H1 (cell line): ENCODE data around the gene MLPH. TPM values are rescaled to one million over a fixed set of nuclear protein-coding genes. Genes with fewer than 3 reads are reported as not detected.

Experiments
- CTCF ChIA-PET: fragments of 300-600 bp; sonication (Branson Sonifier 250); formaldehyde crosslinking; loops from one replicate; lab custom pipeline; 2021; ENCODE audit not compliant: partially characterized antibody; lab: Charles Lee
- POLR2A ChIA-PET: fragments of 300-600 bp; sonication (Branson Sonifier 250); formaldehyde crosslinking; loops from one replicate; lab custom pipeline; 2021; ENCODE audit warnings: inconsistent platforms; ENCODE audit not compliant: partially characterized antibody; lab: Charles Lee
- DNase-seq, 2 experiments: peaks; one replicate each; pipeline versions ENCODE4 v3.0.0 to v3.0.0-alpha.2; 2010 to 2022; ENCODE audit warnings: low spot score in 2 of 2, low read depth in 1 of 2, mixed read lengths in 1 of 2
- FAIRE-seq: peaks from 2 replicates; lab custom pipeline; 2011; peaks lifted over from hg19 to GRCh38; lab: Jason Lieb, UNC
- H2AFZ ChIP-seq: 2 replicates; pipeline ENCODE4 v1.8.1; 2012; ENCODE audit warnings: low read length, inconsistent platforms
- H2AK5ac ChIP-seq: 2 replicates; pipeline ENCODE4 v1.6.1; 2013; ENCODE audit warnings: low read depth, low read length
- H2BK120ac ChIP-seq: replicated peaks from 2 replicates; pipeline ENCODE3; 2013; ENCODE audit warnings: low read depth, low read length, inconsistent platforms
- H2BK12ac ChIP-seq: 2 replicates; pipeline ENCODE4 v1.6.1; 2013; ENCODE audit warnings: low read depth, low read length
- H2BK15ac ChIP-seq: 2 replicates; pipeline ENCODE4 v1.6.1; 2013; ENCODE audit warnings: low read length
- H2BK20ac ChIP-seq: 2 replicates; pipeline ENCODE4 v1.6.1; 2013; ENCODE audit warnings: low read length
- H2BK5ac ChIP-seq: 2 replicates; pipeline ENCODE4 v1.6.1; 2013; ENCODE audit warnings: low read depth, low read length
- H3K14ac ChIP-seq: 2 replicates; pipeline ENCODE4 v1.6.1; 2013; ENCODE audit warnings: inconsistent platforms; ENCODE audit not compliant: insufficient read length
- H3K18ac ChIP-seq: 2 replicates; pipeline ENCODE4 v1.6.1; 2013; ENCODE audit warnings: low read length; ENCODE audit errors: extremely low read depth
- H3K23ac ChIP-seq: 2 replicates; pipeline ENCODE4 v1.6.1; 2013; ENCODE audit warnings: inconsistent platforms; ENCODE audit not compliant: insufficient read length
- H3K23me2 ChIP-seq: 2 replicates; pipeline ENCODE4 v1.6.1; 2013; ENCODE audit warnings: low read depth, low read length
- H3K27ac ChIP-seq: 2 replicates; pipeline ENCODE4 v1.6.1; 2011; ENCODE audit warnings: low read depth, low read length, inconsistent platforms
- H3K27me3 ChIP-seq, 4 experiments: replicated peaks in 1 of 4; 1 replicate in 1 of 4; 2 replicates in 3 of 4; pipeline versions ENCODE4 v1.6.1 to v1.8.1; 2011 to 2013; ENCODE audit warnings: low read length in 3 of 4, mild to moderate bottlenecking in 3 of 4, inconsistent platforms in 2 of 4, mixed read lengths in 2 of 4, moderate library complexity in 1 of 4; ENCODE audit not compliant: control insufficient read depth in 3 of 4, insufficient read depth in 3 of 4; ENCODE audit errors: extremely low read depth in 1 of 4
- H3K36me3 ChIP-seq, 4 experiments: 2 replicates each; pipeline versions ENCODE4 v1.6.1 to v1.8.1; 2011 to 2013; ENCODE audit warnings: mild to moderate bottlenecking in 4 of 4, low read length in 3 of 4, moderate library complexity in 2 of 4, control low read depth in 1 of 4, inconsistent platforms in 1 of 4; ENCODE audit not compliant: insufficient read depth in 4 of 4, control insufficient read depth in 2 of 4
- H3K4ac ChIP-seq: replicated peaks from 2 replicates; pipeline ENCODE3; 2013; ENCODE audit warnings: low read length, low read depth, mixed read lengths, inconsistent platforms; ENCODE audit not compliant: insufficient read length
- H3K4me1 ChIP-seq, 4 experiments: replicated peaks in 1 of 4; 1 replicate in 1 of 4; 2 replicates in 3 of 4; pipeline versions ENCODE4 v1.6.1 to v1.8.1; 2011 to 2013; ENCODE audit warnings: low read length in 3 of 4, inconsistent platforms in 2 of 4, mixed read lengths in 1 of 4; ENCODE audit not compliant: insufficient read depth in 4 of 4, control insufficient read depth in 3 of 4
- H3K4me2 ChIP-seq, 2 experiments: 2 replicates each; pipeline versions ENCODE4 v1.6.1 to v1.8.1; 2011 to 2013; ENCODE audit warnings: low read depth in 2 of 2, low read length in 2 of 2, control low read depth in 1 of 2, inconsistent platforms in 1 of 2, mild to moderate bottlenecking in 1 of 2; ENCODE audit not compliant: insufficient read depth in 1 of 2
- H3K4me3 ChIP-seq, 4 experiments: fragments of 200-600, 300-600 bp in 1 of 4; sonication (generic), shearing (Covaris generic), sonication (Bioruptor Twin) in 1 of 4; 2 replicates each; pipeline versions ENCODE4 v1.5.1 to v1.8.1; 2011 to 2016; ENCODE audit warnings: low read length in 4 of 4, low read depth in 3 of 4, control low read depth in 2 of 4, inconsistent platforms in 2 of 4, mild to moderate bottlenecking in 2 of 4, mixed read lengths in 1 of 4, moderate library complexity in 1 of 4; ENCODE audit not compliant: insufficient read depth in 2 of 4; ENCODE audit errors: extremely low read depth in 1 of 4
- H3K56ac ChIP-seq: replicated peaks from 2 replicates; pipeline ENCODE3; 2013; ENCODE audit warnings: low read depth, mild to moderate bottlenecking, mixed read lengths, low read length, inconsistent platforms; ENCODE audit not compliant: insufficient read length
- H3K79me1 ChIP-seq: 2 replicates; pipeline ENCODE4 v1.6.1; 2013; ENCODE audit warnings: low read depth, low read length, control low read depth
- H3K79me2 ChIP-seq, 2 experiments: 2 replicates each; pipeline versions ENCODE4 v1.6.1 to v1.8.1; 2012 to 2013; ENCODE audit warnings: low read length in 2 of 2, mild to moderate bottlenecking in 2 of 2, inconsistent platforms in 1 of 2; ENCODE audit not compliant: insufficient read depth in 2 of 2, control insufficient read depth in 1 of 2
- H3K9ac ChIP-seq, 4 experiments: replicated peaks in 1 of 4; 1 replicate in 1 of 4; 2 replicates in 3 of 4; pipeline versions ENCODE4 v1.6.1 to v1.8.1; 2011 to 2013; ENCODE audit warnings: low read depth in 3 of 4, low read length in 3 of 4, control low read depth in 2 of 4, mild to moderate bottlenecking in 2 of 4, moderate library complexity in 2 of 4, inconsistent platforms in 1 of 4; ENCODE audit errors: extremely low read depth in 1 of 4
- H3K9me3 ChIP-seq, 2 experiments: 2 replicates each; pipeline versions ENCODE4 v1.6.1 to v1.8.1; 2012 to 2013; ENCODE audit warnings: mild to moderate bottlenecking in 2 of 2, moderate library complexity in 2 of 2, control low read depth in 1 of 2, inconsistent platforms in 1 of 2, low read depth in 1 of 2, low read length in 1 of 2, mixed read lengths in 1 of 2; ENCODE audit not compliant: insufficient read depth in 2 of 2
- H4K20me1 ChIP-seq, 2 experiments: replicated peaks in 1 of 2; 2 replicates each; pipeline versions ENCODE3 to v1.8.1; 2011 to 2013; ENCODE audit warnings: inconsistent platforms in 2 of 2, low read length in 2 of 2, mild to moderate bottlenecking in 1 of 2; ENCODE audit not compliant: insufficient read depth in 2 of 2, control insufficient read depth in 1 of 2
- H4K5ac ChIP-seq: 2 replicates; pipeline ENCODE4 v1.6.1; 2013; ENCODE audit warnings: low read length, low read depth, mixed read lengths, inconsistent platforms; ENCODE audit not compliant: insufficient read length
- H4K8ac ChIP-seq: 2 replicates; pipeline ENCODE4 v1.8.0; 2013; ENCODE audit warnings: mild to moderate bottlenecking, moderate library complexity, low read length, inconsistent platforms; ENCODE audit not compliant: insufficient read depth; ENCODE audit errors: extremely low read depth
- H4K91ac ChIP-seq: replicated peaks from 2 replicates; pipeline ENCODE3; 2013; ENCODE audit warnings: low read length, mixed read lengths, inconsistent platforms; ENCODE audit not compliant: insufficient read length
- BACH1 ChIP-seq: IDR thresholded peaks from 2 replicates; pipeline ENCODE4 v1.6.1; 2012; ENCODE audit warnings: low read length, improper control_type of control experiment
- BCL11A ChIP-seq, 2 experiments: IDR thresholded peaks; one replicate each; pipeline ENCODE4 v1.6.1; 2011; ENCODE audit warnings: low read depth in 2 of 2, low read length in 2 of 2, mild to moderate bottlenecking in 2 of 2
- KDM4A ChIP-seq: IDR thresholded peaks from one replicate; pipeline ENCODE4 v1.7.1; 2012; ENCODE audit warnings: low read depth, mild to moderate bottlenecking, moderate library complexity, low read length, inconsistent platforms; ENCODE audit not compliant: severe bottlenecking
- RAD21 ChIP-seq, 2 experiments: IDR thresholded peaks in 1 of 2; conservative IDR thresholded peaks in 1 of 2; 2 replicates each; pipeline ENCODE4 v1.6.1; 2011; ENCODE audit warnings: low read depth in 2 of 2, low read length in 2 of 2, improper control_type of control experiment in 1 of 2, inconsistent platforms in 1 of 2, mild to moderate bottlenecking in 1 of 2, moderate library complexity in 1 of 2
- SP1 ChIP-seq: IDR thresholded peaks from 2 replicates; pipeline ENCODE4 v1.6.1; 2011; ENCODE audit warnings: low read depth, low read length
- TAF7 ChIP-seq: optimal IDR thresholded peaks from 2 replicates; pipeline ENCODE3; 2011; ENCODE audit warnings: low read depth, mild to moderate bottlenecking, inconsistent platforms, low read length, moderate library complexity, borderline replicate concordance
- WGBS, 2 experiments: shearing (Covaris generic) in 1 of 2; methylation state at CpG; one replicate each; pipeline versions ENCODE4 v1.1.6 to v1.1.7; 2013 to 2015; ENCODE audit warnings: low lambda C conversion rate in 2 of 2, mixed read lengths in 2 of 2, inconsistent platforms in 1 of 2, low coverage in 1 of 2, missing lambda C conversion rate in 1 of 2; ENCODE audit not compliant: insufficient replicate concordance in 2 of 2, insufficient coverage in 1 of 2, insufficient read length in 1 of 2; ENCODE audit errors: extremely low coverage in 1 of 2, missing lambda C conversion rate in 1 of 2; 5-methylcytosine and 5-hydroxymethylcytosine counted together
- polyA plus RNA-seq, 7 experiments: library from polyadenylated mRNA; depleted of rRNA in 3 of 7; stranded (reverse) in 5 of 7; unstranded in 2 of 7; fragments of >200 nt in 5 of 7; fragments of 200-250 nt in 2 of 7; gene quantifications; 1 replicate in 5 of 7; 2 replicates in 1 of 7; 4 replicates in 1 of 7; pipeline versions ENCODE4 v1.2.1 to v1.2.3, GENCODE V29; 2011 to 2013; ENCODE audit warnings: missing spikeins in 2 of 7, mixed read lengths in 2 of 7
- total RNA-seq: library from RNA; stranded (reverse); fragmentation: NEBNext Ultra II Directional; extraction: Animal tissue kit (Norgen Biotek cat#: 25700); gene quantifications from 2 replicates; pipeline ENCODE4 v1.2.1, GENCODE V29; 2021

The MLPH gene
- total and polyA plus RNA-seq, 2 of the 8 experiments (the other 6 are each of a cell fraction or from before 2014, with no cell fraction given) = 12.7 to 17.0 TPM

GRCh38 chr2:237564526-237565131, 77.6 kb downstream of the MLPH start:
- no peak overlapping the region for H3K4me3 ChIP-seq
- H3K36me3 ChIP-seq = no peaks in the 10 kb centered on the region
- H3K18ac ChIP-seq = no peak overlapping the region; the same call in 1 of the 2 replicates
- no peak overlapping the region for H2BK5ac ChIP-seq
- H4K8ac ChIP-seq = no peak overlapping the region
- H3K9ac ChIP-seq = no peak overlapping the region
- H2BK15ac ChIP-seq = no peak overlapping the region
- H3K4me2 ChIP-seq = no peak overlapping the region
- H3K23ac ChIP-seq = no peak overlapping the region
- no peak overlapping the region for H3K27ac ChIP-seq
- no peaks in the 10 kb centered on the region for H3K79me2 ChIP-seq
- DNase-seq = no peak
- H2BK12ac ChIP-seq = no peak overlapping the region
- H4K91ac ChIP-seq = no peak overlapping the region
- no peaks in the 10 kb centered on the region for H3K27me3 ChIP-seq
- no peak overlapping the region for H2AFZ ChIP-seq
- no peak for FAIRE-seq
- no peak overlapping the region for H3K14ac ChIP-seq
- ChIA-PET POLR2A (interaction anchor here (0.6 kb wide), 1 partner anchor 303 kb away, joined by 3 read pairs; no protein-coding TSS in a partner anchor), CTCF (interaction anchor here (0.7 to 4.1 kb wide), 4 partner anchors 15 to 54 kb away, joined by 3 to 17 read pairs (median 6); no protein-coding TSS in a partner anchor)
- peaks cover 11% of the 10 kb centered on the region; the same call in 1 of the 2 replicates for H3K23me2 ChIP-seq
- H2AK5ac ChIP-seq = no peak overlapping the region
- WGBS, 2 experiments = 88% methylated on average over 14 of the region's 14 CpGs; no CpG with 5 or more reads in 1 of the 2 experiments
- H3K4ac ChIP-seq = no peak overlapping the region
- H4K5ac ChIP-seq = no peak overlapping the region
- no peak overlapping the region for H3K56ac ChIP-seq
- TF ChIP-seq KDM4A = no peak
- no peak for TF ChIP-seq BACH1
- no peak for TF ChIP-seq SP1
- no peak for TF ChIP-seq RAD21 (IDR thresholded peaks at IDR 0.05 in 1 of 2, conservative IDR thresholded peaks at IDR 0.05 in 1 of 2; ENCODE audit: low read depth in 2 of 2, low read length in 2 of 2)
- no peak for TF ChIP-seq BCL11A (IDR thresholded peaks at IDR 0.05; ENCODE audit: low read depth in 2 of 2, low read length in 2 of 2)
- no peak for TF ChIP-seq TAF7
- H4K20me1 ChIP-seq = peaks cover 0 to 11% of the 10 kb centered on the region in 2 experiments
- H3K4me1 ChIP-seq = peaks cover 0 to 4% (median 0%) of the 10 kb centered on the region in 4 experiments; a peak in 2 of 7 replicates
- H2BK20ac ChIP-seq = no peak overlapping the region
- no peak overlapping the region for H2BK120ac ChIP-seq
- no peaks in the 10 kb centered on the region for H3K9me3 ChIP-seq
- H3K79me1 ChIP-seq = no peaks in the 10 kb centered on the region
